CMK (cell line): ENCODE data around the gene PPFIBP1.
A peak's percentile ranks its signal among the peaks of the same experiment; 100 is the strongest.
"Not testable (repeated sequence)": the region's sequence is repeated elsewhere in the genome, so short reads cannot be mapped to it uniquely, and the experiment has no call there.

Source experiments
- DNase-seq: peaks from one replicate; pipeline ENCODE4 v3.0.0-alpha.2; 2010; ENCODE audit warnings: low read depth

PPFIBP1 gene

DNA sequence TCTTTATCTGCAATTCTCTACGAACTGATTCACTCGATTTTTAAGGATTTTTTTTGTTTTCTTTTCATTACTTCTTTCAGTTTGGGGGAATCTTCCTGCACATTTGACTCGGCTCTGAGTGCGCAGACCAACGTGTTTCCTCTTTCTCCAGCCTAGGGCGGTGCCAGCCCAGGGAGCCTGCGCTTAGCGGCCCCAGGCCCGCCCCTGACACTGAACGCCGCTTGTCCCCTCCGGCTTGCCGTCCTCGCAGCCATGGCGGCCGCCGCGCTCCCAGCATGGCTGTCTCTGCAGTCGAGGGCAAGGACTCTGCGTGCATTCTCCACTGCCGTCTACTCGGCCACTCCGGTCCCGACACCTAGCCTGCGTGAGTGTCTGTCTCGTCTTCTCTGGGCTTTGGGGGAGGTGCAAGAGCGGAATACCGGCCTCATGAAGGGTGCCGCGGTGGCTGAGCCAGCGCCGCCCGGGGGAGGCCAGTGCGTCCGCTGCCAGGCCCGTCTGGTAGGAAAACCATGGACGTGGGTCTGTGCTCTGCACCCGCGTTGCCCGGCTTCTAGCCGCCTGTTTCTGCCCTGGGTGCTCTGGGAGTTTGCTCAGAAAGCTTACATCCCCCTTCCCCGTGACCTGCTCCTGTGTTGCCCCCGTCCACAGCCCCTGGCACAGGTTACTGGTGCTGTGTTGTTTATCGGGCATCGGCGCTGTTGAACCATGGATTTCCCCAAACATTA, 186.7 kb downstream of the PPFIBP1 start, which contains the start of gene MRPS35:
TSS of gene MRPS35 (plus strand) at position 241 of the 725 bp plus-strand sequence. CDS start at position 253, 12 bp downstream.
- peak; percentile 84 for DNase-seq

DNA sequence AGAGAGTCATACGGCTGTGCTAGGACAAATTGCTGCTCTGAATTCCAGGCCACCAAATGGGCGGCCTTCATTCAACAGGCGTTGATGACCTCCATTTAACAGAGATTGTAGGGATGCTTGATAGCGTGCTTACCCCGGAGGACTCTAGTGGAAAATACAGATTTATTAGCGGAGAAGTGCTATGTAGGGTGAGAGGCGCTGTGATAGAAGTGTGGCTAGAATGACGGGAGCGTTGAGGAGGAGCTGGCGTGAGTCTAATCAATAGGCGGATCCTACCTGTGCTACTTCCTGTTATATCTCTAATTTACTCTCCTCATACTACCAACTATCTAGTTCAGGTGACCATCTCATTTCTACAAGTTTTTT, 187.3 kb downstream of the PPFIBP1 start:
- DNase-seq: no peak

DNA sequence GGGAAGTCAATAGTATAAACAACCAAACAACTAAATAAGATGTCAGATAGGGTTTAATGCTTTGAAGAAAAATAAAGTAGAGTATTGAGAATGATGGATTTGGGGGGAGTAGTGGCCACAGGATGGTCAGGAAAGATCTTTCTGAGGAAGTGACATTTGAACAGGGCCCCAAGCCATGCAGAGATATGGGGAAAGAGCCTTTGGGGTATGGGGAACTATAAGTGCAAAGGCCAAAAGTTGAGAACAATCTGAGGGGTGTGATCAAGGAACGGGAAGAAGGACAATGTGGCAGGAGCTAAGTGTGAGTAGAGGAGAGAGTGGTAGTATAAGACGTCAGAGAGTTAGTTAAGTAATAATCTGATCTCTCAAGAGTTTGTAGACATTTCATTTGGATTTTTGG, 188.0 kb downstream of the PPFIBP1 start:
- DNase-seq: no peak

DNA sequence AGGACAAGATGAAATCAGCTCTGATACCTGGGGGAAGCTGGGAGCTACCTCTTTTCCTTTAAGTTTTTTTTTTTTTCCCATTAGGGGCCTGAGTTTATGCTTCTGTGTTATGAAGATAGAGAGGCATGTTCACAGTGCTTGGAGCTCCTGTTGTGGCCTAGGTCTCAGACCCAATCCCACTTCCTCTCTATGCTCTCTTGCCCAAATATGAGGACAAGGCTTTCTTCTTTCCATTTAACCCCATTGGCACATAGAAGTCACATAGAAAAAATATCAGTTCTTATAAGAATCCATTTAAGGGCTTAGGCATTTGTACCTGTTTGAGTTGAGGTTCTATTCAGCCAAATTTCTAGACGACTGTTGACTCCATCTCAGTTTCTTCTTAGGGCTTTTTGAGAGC, 199.2 kb downstream of the PPFIBP1 start:
- DNase-seq: no peak

DNA sequence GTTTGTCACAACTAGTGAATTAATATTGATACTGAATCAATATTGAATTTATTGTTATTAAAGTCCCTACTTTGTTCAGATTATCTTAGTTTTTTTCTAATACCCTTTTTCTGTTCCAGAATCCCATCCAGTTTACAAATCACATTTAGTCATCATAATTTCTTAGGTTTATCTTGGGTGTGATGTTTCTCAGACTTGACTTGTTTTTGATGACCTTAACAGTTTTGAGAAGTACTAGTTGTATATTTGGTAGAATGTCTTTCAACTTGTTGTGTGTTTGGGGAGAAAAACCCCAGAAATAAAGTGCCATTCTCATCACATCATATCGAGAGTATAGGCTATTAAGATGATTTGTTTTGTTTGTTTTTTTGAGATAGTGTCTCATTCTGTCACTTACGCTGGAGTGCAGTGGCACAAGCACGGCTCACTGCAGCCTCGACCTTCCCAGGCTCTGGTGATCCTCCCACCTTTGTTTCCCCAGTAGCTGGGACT, 206.1 kb downstream of the PPFIBP1 start:
- DNase-seq: no peak

DNA sequence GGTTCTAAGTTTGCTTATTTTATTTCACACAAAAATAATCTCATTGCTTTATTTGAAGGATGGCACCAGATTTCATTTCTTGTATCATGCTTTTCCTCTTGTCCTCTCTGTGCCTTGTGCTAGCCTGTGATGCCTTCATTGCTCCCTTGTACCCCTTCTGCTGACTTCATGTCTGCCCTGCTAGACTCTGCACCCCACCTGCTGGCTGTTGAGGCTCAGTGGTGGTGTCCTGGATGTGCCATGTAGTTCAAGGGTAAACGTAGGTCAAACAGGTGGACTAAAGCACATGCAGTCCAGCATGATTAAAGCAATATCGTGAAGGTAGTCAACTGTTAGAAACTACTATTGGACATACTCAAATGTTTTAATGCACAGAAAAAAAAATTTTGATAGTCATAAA, 208.3 kb downstream of the PPFIBP1 start:
- no peak for DNase-seq

DNA sequence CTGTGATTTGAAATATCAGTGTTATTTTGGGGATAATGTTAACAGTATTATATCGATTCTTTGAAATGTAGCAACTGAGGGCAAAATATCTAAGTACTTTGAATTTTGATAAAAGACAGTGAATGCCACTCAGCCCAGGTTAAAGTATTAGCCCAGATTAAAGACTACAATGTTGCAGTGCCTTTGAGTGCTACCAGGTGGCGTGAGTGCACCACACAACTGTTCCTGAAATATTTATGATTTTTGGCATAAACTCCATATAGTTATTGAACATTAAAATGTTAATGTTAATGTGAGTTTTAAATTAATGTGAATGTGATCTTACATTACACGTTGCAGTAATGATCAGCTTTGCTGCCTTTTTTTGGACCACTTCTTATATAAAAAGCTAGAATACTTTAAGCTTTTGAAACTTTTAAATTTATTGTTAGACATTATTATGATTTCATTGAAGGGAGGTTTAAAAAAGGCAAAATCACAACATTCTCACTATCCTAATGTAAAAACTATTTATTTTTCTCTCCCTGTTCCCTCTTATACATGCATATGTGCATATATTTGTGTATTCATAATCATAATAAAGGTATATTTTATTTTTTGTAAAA, 209.1 kb downstream of the PPFIBP1 start:
- no peak for DNase-seq

DNA sequence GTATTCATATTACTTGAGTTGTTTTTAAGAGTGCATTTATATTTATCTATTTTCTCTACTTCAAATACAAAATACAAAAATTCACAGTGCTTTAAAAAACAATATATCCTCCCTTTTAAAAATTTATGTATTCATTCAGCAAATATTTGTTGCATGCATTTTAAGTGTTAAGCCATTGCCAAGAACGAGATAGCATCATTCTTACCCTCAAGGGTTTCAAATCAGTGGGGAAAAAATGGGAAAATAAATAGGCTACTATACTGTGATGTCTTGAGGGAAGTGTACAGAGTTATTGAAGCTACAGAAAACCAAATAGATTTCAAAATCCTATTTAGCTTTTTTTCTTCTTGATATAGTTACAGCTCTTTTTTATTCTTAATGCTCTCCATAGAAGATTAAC, 209.8 kb downstream of the PPFIBP1 start:
- DNase-seq: no peak

DNA sequence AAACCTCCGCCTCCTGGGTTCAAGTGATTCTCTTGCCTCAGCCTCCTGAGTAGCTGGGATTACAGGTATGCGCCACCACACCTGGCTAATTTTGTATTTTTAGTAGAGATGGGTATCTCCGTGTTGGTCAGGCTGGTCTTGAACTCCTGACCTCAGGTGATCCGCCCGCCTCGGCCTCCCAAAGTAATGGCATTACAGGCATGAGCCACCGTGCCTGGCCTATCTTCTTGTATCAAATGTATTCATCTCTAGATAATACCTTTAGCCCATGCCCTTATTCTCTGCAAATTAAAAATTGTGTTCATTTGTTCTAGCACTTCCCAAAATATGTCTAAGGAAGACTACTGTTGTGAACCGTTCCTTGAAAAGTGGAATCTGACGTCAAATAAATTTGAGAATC, 210.3 kb downstream of the PPFIBP1 start:
- DNase-seq: not testable (repeated sequence)

DNA sequence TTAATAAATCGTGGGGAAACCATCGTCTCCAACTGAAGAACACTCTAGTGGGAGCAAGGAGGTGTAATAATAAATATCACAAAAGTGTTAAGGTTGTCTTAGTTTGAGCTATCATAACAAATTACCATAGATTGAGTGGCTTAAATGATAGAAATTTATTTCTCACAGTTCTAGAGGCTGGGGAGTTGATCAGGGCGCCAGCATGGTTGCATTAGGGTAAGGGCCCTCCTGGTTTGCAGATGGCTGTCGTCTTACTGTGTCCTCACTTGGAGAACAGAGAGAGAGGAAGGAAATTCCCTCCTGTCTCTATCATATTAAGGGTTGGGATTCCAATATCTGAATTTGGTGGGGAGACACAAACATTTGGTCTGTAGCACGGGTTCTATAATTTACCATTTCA, 219.6 kb downstream of the PPFIBP1 start:
- no peak for DNase-seq
